ENCODE measurements around the gene SLC13A4. TPM values are rescaled to one million over a fixed set of nuclear protein-coding genes. Genes with fewer than 3 reads are reported as not detected.

SLC13A4 gene
- total and polyA plus RNA-seq, 2 of the 4 experiments (the other 2 are of a cell fraction), result 0.10 TPM; not detected in 1

DNA sequence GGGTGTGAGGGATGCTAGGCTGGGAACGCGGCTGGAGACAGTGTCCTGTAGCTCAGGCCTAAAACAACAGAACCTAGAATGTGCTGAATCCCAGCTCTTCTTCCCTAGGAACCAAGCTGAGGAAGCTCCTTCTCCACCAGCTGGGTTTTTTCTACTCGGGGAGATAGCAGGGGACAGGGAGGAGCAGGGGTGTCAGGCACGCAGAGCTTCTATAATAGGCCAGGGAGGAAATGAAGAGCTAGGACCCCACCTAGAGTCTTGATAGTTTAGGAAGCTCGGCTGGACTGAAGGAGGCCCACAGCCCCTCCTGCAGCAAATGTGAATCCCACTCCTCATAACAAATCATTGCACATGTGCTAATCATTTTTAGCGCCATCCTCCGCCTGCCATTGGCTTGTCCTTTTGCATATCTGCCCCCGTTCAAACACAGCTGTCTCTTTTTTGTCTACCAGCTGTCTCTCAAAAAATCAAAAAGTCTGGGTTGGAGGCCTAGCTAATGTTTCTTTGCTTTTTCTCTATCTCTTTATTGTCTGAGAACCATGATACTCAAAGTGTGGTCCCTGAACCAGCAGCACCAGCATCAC, 44.7 kb upstream of the SLC13A4 start:
- H3K9me1 ChIP-seq (ENCODE audit: insufficient read depth, low read length), result peaks cover 18% of the 10 kb centered on the region
- ATAC-seq (ENCODE audit: low read depth), result no peak
- H3K4me3 ChIP-seq (ENCODE audit: insufficient read depth, low read depth, low read length), result no peak overlapping the region
- intact Hi-C loops (cut with micrococcal nuclease), result no loop called here
- H3K4ac ChIP-seq (ENCODE audit: low read depth, low read length), result peak overlapping the region; percentile 81
- H2AK9ac ChIP-seq (replicated peaks; ENCODE audit: low read depth, low read length, poor library complexity), result peak overlapping the region; percentile 79
- in situ Hi-C loops (cut with MboI; ENCODE audit: low sequenced_read_pairs), result no loop called here
- dilution Hi-C loops (cut with HindIII; ENCODE audit: low sequenced_read_pairs, unreplicated experiment), result no loop called here
- peak overlapping the region; percentile 73 for H2AFZ ChIP-seq (replicated peaks; ENCODE audit: low read length, poor library complexity)
- H3K18ac ChIP-seq (ENCODE audit: low read depth, low read length), result peak overlapping the region; percentile 88
- no peaks in the 10 kb centered on the region for H3K27me3 ChIP-seq (ENCODE audit: control insufficient read depth, insufficient read depth, low read length)
- H2BK15ac ChIP-seq (ENCODE audit: low read depth, low read length), result peak overlapping the region; percentile 59; the same call in 2 of the 3 replicates
- ChIA-PET CTCF (interaction anchor here (0.9 kb wide), 1 partner anchor 23 kb away, joined by 3 read pairs; no protein-coding TSS in a partner anchor), POLR2A (ENCODE audit: unreplicated experiment) (no interaction called here)
- H2BK20ac ChIP-seq (ENCODE audit: low read depth, low read length), result peak overlapping the region; percentile 88
- H3K4me1 ChIP-seq (ENCODE audit: control insufficient read depth, insufficient read depth, low read length), result peaks cover 16% of the 10 kb centered on the region
- H3K9ac ChIP-seq (ENCODE audit: low read depth, low read length), result no peak overlapping the region
- peak overlapping the region; percentile 27 to 72; a peak in 3 of 4 replicates for H4K8ac ChIP-seq (ENCODE audit: low read depth in 2 of 2, low read length in 2 of 2)
- DNase-seq, result no peak
- peak overlapping the region; percentile 10; the same call in 1 of the 2 replicates for H3K27ac ChIP-seq (ENCODE audit: insufficient read depth, low read length)
- 0 out of 4 replicates have a peak, but pooled peaks cover 0 to 3% of the 10 kb centered on the region in 2 experiments for H3K79me1 ChIP-seq (ENCODE audit: low read depth in 1 of 2, low read length in 2 of 2)
- peak overlapping the region; percentile 70; the same call in 1 of the 2 replicates for H3K23ac ChIP-seq (ENCODE audit: low read depth, low read length)
- no peaks in the 10 kb centered on the region for H4K20me1 ChIP-seq (ENCODE audit: insufficient read depth, low read length)
- peak overlapping the region; percentile 90 for H4K5ac ChIP-seq (ENCODE audit: low read depth, low read length)
- BruUV-seq (replicated peaks), result no TSS peak
- peak overlapping the region; percentile 50; the same call in 1 of the 2 replicates for H2AK5ac ChIP-seq (ENCODE audit: low read depth, low read length)
- peak overlapping the region; percentile 89 for H2BK120ac ChIP-seq (ENCODE audit: low read depth, low read length)
- peak overlapping the region; percentile 60 for H4K91ac ChIP-seq (ENCODE audit: insufficient read depth, low read depth, low read length)
- no peaks in the 10 kb centered on the region for H3K9me3 ChIP-seq (ENCODE audit: control insufficient read depth, insufficient read depth, low read length)
- peak overlapping the region; percentile 67 for H2BK5ac ChIP-seq (ENCODE audit: low read depth, low read length, poor library complexity, severe bottlenecking)
- H3K36me3 ChIP-seq (ENCODE audit: control insufficient read depth, insufficient read depth, low read length), result no peaks in the 10 kb centered on the region
- H3K4me2 ChIP-seq (ENCODE audit: low read depth, low read length), result no peak overlapping the region
- no peak overlapping the region for H3K56ac ChIP-seq (ENCODE audit: extremely low read depth, insufficient read depth, low read length)
- H3K14ac ChIP-seq (replicated peaks; ENCODE audit: low read depth, low read length), result peak overlapping the region; percentile 79
- 58% methylated on average over 2 of the region's 8 CpGs; no CpG with 5 or more reads in 1 of the 2 experiments for WGBS, 2 experiments (ENCODE audit: extremely low coverage in 2 of 2, insufficient read length in 1 of 2)
- TF ChIP-seq MAZ (IDR thresholded peaks at IDR 0.05; ENCODE audit: borderline replicate concordance, low read depth, low read length), result no peak
- no peak for TF ChIP-seq MXI1 (IDR thresholded peaks at IDR 0.05; ENCODE audit: borderline replicate concordance, low read depth, low read length)
- no peak for TF ChIP-seq BHLHE40 (IDR thresholded peaks at IDR 0.05; ENCODE audit: low read depth, low read length)
- no peak for TF ChIP-seq POLR2A (IDR thresholded peaks at IDR 0.05; ENCODE audit: low read depth, low read length)
- TF ChIP-seq, protein P1, sequence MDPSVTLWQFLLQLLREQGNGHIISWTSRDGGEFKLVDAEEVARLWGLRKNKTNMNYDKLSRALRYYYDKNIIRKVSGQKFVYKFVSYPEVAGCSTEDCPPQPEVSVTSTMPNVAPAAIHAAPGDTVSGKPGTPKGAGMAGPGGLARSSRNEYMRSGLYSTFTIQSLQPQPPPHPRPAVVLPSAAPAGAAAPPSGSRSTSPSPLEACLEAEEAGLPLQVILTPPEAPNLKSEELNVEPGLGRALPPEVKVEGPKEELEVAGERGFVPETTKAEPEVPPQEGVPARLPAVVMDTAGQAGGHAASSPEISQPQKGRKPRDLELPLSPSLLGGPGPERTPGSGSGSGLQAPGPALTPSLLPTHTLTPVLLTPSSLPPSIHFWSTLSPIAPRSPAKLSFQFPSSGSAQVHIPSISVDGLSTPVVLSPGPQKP (IDR thresholded peaks at IDR 0.05; ENCODE audit: borderline replicate concordance, low read depth, low read length), result no peak
- TF ChIP-seq CEBPB (IDR thresholded peaks at IDR 0.05; ENCODE audit: low read depth, low read length), result no peak
- no peak for TF ChIP-seq RAD21 (IDR thresholded peaks at IDR 0.05; ENCODE audit: low read length)
- TF ChIP-seq FOS (IDR thresholded peaks at IDR 0.05; ENCODE audit: low read depth, low read length), result no peak
- no peak for TF ChIP-seq MAFK (IDR thresholded peaks at IDR 0.05; ENCODE audit: low read depth, low read length)
- TF ChIP-seq NFE2L2 (IDR thresholded peaks at IDR 0.05; ENCODE audit: low read depth, low read length), result no peak
- TF ChIP-seq RFX5 (IDR thresholded peaks at IDR 0.05; ENCODE audit: low read depth, low read length), result no peak
- no peak for TF ChIP-seq CHD1 (IDR thresholded peaks at IDR 0.05; ENCODE audit: low read depth, low read length)
- TF ChIP-seq, protein P2, sequence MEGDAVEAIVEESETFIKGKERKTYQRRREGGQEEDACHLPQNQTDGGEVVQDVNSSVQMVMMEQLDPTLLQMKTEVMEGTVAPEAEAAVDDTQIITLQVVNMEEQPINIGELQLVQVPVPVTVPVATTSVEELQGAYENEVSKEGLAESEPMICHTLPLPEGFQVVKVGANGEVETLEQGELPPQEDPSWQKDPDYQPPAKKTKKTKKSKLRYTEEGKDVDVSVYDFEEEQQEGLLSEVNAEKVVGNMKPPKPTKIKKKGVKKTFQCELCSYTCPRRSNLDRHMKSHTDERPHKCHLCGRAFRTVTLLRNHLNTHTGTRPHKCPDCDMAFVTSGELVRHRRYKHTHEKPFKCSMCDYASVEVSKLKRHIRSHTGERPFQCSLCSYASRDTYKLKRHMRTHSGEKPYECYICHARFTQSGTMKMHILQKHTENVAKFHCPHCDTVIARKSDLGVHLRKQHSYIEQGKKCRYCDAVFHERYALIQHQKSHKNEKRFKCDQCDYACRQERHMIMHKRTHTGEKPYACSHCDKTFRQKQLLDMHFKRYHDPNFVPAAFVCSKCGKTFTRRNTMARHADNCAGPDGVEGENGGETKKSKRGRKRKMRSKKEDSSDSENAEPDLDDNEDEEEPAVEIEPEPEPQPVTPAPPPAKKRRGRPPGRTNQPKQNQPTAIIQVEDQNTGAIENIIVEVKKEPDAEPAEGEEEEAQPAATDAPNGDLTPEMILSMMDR (conservative IDR thresholded peaks at IDR 0.05; ENCODE audit: low read depth, low read length), result no peak
- TF ChIP-seq, protein P3, sequence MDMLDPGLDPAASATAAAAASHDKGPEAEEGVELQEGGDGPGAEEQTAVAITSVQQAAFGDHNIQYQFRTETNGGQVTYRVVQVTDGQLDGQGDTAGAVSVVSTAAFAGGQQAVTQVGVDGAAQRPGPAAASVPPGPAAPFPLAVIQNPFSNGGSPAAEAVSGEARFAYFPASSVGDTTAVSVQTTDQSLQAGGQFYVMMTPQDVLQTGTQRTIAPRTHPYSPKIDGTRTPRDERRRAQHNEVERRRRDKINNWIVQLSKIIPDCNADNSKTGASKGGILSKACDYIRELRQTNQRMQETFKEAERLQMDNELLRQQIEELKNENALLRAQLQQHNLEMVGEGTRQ (IDR thresholded peaks at IDR 0.05; ENCODE audit: low read depth, low read length), result no peak
- TF ChIP-seq RCOR1 (IDR thresholded peaks at IDR 0.05; ENCODE audit: insufficient replicate concordance, low read length), result no peak

Data from IMR-90 (cell line).